ENCODE results near the gene MRPL24.

Gene MRPL24

GRCh38 chr1:156721131-156721530, 19.8 kb downstream of the MRPL24 start:
- POLR2A ChIA-PET = interaction anchor here (0.7 to 1.7 kb wide), 3 partner anchors 20 to 32 kb away, joined by 3 to 10 read pairs (median 4); partner anchors contain the start of genes HDGF and MRPL24
- no peaks in the 10 kb centered on the region for H3K9me3 ChIP-seq (ENCODE audit: control insufficient read depth, insufficient read depth, low read depth, low read length)
- TF ChIP-seq ZNF341 (tag by site-specific recombination; IDR thresholded peaks at IDR 0.05; ENCODE audit: low read depth) (no peak), GLI2 (tag by site-specific recombination; IDR thresholded peaks at IDR 0.05; ENCODE audit: borderline replicate concordance, low read depth) (no peak), ZNF596 (tag by site-specific recombination; IDR thresholded peaks at IDR 0.05) (no peak), ZIC2 (tag by site-specific recombination; IDR thresholded peaks at IDR 0.05) (no peak), ZNF2 (tag by site-specific recombination; IDR thresholded peaks at IDR 0.05) (no peak), ZFP3 (tag by site-specific recombination; IDR thresholded peaks at IDR 0.05; ENCODE audit: low read depth) (no peak), PRDM10 (tag by site-specific recombination; IDR thresholded peaks at IDR 0.05) (no peak), ZNF324 (tag by site-specific recombination; IDR thresholded peaks at IDR 0.05) (no peak), ZNF132 (tag by site-specific recombination; IDR thresholded peaks at IDR 0.05; ENCODE audit: borderline replicate concordance) (no peak), ZNF239 (tag by site-specific recombination; IDR thresholded peaks at IDR 0.05) (no peak), ZNF174 (tag by site-specific recombination; IDR thresholded peaks at IDR 0.05) (no peak)
- peaks cover 7 to 62% of the 10 kb centered on the region in 2 experiments; a peak in 2 of 3 replicates for H3K36me3 ChIP-seq (ENCODE audit: control insufficient read depth in 2 of 2, insufficient read depth in 1 of 2, low read length in 2 of 2)
- H3K4me1 ChIP-seq (ENCODE audit: control insufficient read depth, insufficient read depth, low read length) = no peaks in the 10 kb centered on the region
- no peak overlapping the region for H3K27ac ChIP-seq (ENCODE audit: extremely low read depth, low read depth, low read length)
- H3K4me3 ChIP-seq (ENCODE audit: low read depth, low read length) = no peak overlapping the region
- CTCF ChIA-PET = interaction anchor here (0.7 to 7.1 kb wide), 10 partner anchors 9 to 207 kb away, joined by 3 to 112 read pairs (median 4); partner anchors contain the start of gene CRABP2

- no peaks in the 10 kb centered on the region for H3K4me1 ChIP-seq (ENCODE audit: control insufficient read depth, insufficient read depth, low read length)
- H3K4me3 ChIP-seq (ENCODE audit: low read depth, low read length) = no peak overlapping the region
- ChIA-PET CTCF (interaction anchor here (0.6 to 7.1 kb wide), 8 partner anchors 9 to 103 kb away, joined by 3 to 112 read pairs (median 3); partner anchors contain the start of genes CRABP2, HAPLN2 and METTL25B), POLR2A (no interaction called here)
- TF ChIP-seq ZNF214 (tag by site-specific recombination; IDR thresholded peaks at IDR 0.05; ENCODE audit: borderline replicate concordance) (no peak), ZSCAN30 (tag by site-specific recombination; IDR thresholded peaks at IDR 0.05) (no peak), ZNF549 (tag by site-specific recombination; IDR thresholded peaks at IDR 0.05) (no peak), ZNF112 (tag by site-specific recombination; IDR thresholded peaks at IDR 0.05) (no peak), ZNF211 (tag by site-specific recombination; IDR thresholded peaks at IDR 0.05; ENCODE audit: low read depth) (no peak), ZNF335 (tag by site-specific recombination; conservative IDR thresholded peaks at IDR 0.05) (no peak), PRDM10 (tag by site-specific recombination; IDR thresholded peaks at IDR 0.05) (no peak), ZNF19 (tag by site-specific recombination; IDR thresholded peaks at IDR 0.05; ENCODE audit: low read depth) (no peak), ZSCAN5A (tag by site-specific recombination; IDR thresholded peaks at IDR 0.05) (no peak), ZFP69B (tag by site-specific recombination; IDR thresholded peaks at IDR 0.05) (no peak)
- H3K27ac ChIP-seq (ENCODE audit: extremely low read depth, low read depth, low read length) = no peak overlapping the region
- peaks cover 3 to 35% of the 10 kb centered on the region in 2 experiments; a peak in 2 of 3 replicates for H3K36me3 ChIP-seq (ENCODE audit: control insufficient read depth in 2 of 2, insufficient read depth in 1 of 2, low read length in 2 of 2)
- H3K9me3 ChIP-seq (ENCODE audit: control insufficient read depth, insufficient read depth, low read depth, low read length) = no peaks in the 10 kb centered on the region
Observed at GRCh38 chr1:156717351-156717750, 23.5 kb downstream of the MRPL24 start.

All from HEK293 (cell line).